LoVo (cell line): Measurements from ENCODE around the gene ENTHD1.

Experiments used
- DNase-seq: peaks from one replicate; pipeline ENCODE4 v3.0.0-alpha.2; 2016; ENCODE audit warnings: low spot score

ENTHD1 gene, protein sequence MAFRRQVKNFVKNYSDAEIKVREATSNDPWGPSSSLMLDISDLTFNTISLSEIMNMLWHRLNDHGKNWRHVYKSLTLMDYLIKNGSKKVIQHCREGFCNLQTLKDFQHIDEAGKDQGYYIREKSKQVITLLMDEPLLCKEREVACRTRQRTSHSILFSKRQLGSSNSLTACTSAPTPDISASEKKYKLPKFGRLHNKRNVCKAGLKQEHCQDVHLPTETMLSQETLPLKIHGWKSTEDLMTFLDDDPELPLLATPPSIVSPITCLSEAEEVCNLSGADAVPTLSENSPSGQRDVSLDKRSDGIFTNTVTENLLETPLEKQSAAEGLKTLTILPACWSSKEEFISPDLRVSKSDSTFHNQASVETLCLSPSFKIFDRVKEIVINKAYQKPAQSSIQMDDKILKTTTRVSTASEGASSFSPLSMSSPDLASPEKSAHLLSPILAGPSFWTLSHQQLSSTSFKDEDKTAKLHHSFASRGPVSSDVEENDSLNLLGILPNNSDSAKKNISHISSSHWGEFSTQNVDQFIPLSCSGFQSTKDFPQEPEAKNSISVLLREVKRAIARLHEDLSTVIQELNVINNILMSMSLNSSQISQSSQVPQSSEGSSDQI

GRCh38 chr22:39893526-39893925 lies at the start of gene ENTHD1:
Gene ENTHD1 (minus strand): TSS chr22:39893760. CDS start chr22:39887748, 6,012 bp downstream.
- DNase-seq = no peak

DNA sequence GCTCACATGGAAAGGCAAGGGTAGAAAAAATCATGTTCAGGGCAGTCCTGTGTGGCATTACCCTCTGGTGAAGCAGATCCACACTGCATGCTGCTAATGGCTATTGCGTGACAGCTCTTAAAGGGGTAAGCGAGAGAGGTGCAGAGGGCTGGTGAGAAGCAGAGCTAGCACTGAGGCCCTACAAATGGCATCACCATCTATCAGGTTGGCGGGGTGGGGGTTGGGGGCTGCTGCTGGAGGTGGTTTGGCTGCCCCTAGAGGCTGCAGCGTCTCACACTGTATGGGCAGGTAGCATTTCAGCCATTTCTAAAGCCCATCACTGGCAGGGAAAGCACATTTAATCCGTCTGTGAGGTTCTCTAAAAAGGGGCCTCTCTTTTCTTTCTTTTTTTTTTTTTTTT lies 49.8 kb upstream of the ENTHD1 start:
- DNase-seq = no peak

DNA sequence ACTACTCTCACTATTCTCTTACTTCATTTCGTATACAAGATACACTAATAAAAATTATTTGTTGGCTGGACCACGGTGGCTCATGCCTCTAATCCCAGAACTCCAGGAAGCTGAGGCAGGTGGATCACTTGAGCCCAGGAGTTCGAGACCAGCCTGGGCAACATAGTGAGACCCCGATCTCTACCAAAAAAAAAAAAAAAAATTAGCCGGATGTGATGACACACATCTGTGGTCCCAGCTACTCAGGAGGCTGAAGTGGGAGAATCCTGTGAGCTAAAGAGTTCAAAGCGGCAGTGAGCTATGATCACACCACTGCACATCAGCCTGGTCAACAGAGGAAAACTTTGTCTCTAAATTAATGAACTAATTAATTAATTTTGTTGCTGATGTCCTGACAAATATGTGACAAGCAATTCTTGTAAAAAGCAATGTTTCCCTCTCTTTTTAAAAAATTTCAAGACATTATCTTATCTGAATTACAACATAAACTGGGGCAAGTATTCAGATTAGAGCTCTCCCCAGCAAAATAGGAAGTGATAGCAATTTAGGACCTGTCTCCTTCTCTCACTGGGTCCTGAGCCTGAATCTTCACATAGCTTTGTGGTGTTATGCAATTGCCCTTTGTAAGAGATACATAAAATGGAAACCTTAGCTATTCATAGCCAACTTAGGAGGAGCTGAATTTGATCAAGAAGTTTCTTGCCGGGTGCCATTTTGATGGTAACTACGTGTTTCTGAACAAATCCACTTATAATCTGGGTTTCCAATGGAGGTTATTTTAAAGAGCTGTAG lies 49.1 kb upstream of the ENTHD1 start:
- DNase-seq = no peak

DNA sequence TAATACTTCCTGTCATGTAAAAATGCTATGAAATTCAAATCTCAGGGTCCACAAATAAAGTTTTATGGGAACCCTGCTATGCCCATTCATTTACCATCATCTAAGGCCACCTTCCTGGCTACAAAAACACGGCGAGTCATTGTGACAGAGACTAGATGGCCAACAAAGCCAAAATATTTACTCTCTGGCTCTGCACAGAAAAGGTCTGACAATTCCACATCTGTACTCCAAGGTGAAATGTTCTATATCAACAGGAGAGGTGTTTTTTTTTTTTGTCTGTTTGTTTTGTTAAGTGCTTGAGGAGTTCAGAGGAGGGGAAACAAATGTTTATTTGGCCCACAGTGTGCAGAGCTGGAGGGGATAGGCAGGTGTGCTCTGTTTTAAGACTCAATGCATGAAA lies 48.0 kb upstream of the ENTHD1 start:
- no peak for DNase-seq

- no peak for DNase-seq
These were observed 47.3 kb upstream of the ENTHD1 start for GRCh38 chr22:39940757-39941305.

- DNase-seq = no peak
These were observed 46.3 kb upstream of the ENTHD1 start for GRCh38 chr22:39939830-39940229.

DNA sequence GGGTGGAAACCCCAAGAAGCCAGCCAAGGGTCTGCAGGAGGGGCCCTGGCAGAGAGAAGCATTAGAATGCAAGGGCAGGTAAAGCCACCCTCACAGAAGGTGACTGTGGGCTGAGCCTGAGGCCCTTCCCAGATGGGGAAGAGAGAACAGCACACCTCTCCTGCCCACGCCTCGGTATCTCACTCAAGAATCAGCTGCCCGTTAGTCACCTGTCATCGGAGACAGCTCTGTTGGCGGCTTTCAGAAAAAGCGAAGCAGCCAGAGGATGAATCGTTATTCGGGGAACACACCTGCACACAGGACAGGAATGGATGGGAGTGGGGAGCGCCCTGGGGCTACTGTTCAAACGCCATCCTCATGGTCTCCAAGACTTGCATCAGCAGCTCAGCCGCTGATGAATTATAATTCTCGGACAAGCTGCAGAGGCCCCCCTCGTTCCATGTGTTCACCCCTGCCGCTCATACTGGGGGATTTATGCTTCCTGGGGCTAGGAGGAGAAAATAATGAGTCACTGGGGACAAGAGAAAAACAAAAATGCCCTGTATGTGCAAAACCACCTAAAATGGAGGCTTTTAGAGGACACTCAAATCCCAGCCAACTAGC lies 45.0 kb upstream of the ENTHD1 start:
- DNase-seq = no peak

DNA sequence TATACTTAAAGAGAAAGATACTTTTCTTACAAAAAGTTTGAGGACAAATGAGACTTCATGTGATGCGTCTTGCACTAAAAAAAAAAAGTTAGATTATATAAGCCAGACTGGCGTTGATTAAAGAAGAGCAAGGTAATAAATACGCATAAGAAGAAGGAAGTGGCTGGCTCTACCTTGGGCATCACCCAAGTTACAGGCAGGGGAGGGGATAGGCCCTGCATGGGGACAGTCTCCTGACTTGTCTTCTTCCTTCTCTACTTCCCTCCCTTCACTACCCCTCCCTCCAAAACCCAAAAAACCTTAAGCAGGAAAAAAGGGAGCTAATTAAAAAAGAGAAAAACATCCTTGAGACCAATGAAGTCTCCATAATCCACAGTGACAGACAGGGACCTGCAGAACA lies 44.3 kb upstream of the ENTHD1 start:
- DNase-seq = no peak

DNA sequence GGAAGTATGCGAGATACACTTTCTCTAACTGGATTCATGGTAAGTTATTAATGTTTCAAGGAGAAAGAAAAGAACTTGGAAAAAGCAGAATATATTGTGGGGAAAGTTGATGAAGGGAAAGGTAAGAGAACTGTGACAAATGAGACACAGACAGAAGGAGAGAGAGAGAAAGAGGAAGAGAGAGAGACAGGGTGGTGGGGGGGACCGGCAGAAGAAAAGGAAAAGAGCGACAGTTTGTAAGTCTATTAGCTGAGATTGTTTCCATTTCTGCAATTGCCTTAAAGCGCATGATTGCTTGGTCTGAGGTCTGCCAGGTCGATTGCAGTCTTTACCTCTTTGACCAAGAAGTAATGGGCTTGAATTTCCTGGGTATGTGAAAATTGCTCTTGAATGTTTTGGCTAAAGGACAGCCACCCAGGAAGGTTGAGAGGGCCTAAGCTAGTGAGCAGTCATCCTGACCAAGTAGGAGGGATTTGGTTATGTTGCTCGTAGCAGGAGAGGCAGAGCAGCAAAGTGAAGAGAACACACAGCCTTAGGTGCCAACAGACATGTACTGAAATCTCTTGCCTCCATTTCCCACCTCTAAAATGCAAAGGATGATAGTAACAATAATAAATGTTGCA lies 43.1 kb upstream of the ENTHD1 start:
- DNase-seq = no peak

GRCh38 chr22:39935612-39936011 lies 42.1 kb upstream of the ENTHD1 start:
- DNase-seq = no peak

DNA sequence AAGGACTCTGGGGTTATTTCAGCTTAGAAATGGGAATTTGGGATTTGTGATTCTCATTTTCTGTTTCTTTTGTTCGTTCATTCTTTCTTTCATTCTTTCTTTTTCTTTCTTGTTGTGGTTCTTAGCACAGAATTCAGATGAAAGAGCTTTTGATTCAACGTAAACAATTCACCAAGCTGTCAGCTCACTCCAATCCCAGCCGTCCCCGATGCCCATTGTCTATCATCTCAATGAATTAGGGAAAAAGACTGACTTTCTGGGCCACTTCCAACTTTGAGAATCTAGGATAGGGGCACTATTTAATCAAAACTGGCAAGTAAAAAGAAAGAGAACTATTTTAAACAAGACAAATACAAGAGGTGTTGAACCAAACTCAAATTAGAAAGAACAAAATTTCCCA lies 41.6 kb upstream of the ENTHD1 start:
- no peak for DNase-seq

GRCh38 chr22:39933741-39934140 lies 40.2 kb upstream of the ENTHD1 start:
- no peak for DNase-seq

DNA sequence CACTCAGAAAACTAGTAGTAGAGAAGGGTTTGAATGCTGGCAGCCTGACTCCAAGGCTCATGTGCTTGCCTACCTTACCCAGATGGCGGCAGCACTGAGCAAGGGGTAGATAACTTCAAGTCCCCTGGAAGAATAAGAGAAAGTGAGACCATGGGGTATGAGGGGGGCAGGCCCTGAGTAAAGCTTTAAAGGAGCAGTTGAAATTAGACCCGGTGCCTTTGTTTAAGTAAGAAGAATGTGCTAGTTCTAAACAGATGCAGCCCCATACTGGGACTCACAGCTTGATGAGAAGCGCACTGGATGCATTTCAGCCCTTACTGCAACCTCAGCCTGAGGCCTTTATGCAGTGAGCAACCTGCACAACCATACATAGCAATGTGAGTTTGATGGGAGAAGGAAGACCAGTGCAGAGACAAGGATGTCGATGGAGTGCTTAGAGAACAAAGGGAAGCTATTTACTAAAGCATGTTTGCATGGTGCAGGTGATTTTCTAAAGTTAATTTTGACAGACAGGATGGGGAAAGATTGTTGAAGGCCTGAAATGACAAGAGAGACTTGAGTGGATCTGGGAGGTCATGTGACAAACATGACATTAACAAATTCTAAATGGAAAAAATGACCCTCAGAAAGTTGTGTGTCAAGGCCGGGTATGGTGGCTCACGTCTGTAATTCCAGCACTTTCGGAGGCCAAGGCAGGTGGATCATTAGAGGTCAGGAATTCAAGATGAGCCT lies 39.5 kb upstream of the ENTHD1 start:
- DNase-seq = no peak

DNA sequence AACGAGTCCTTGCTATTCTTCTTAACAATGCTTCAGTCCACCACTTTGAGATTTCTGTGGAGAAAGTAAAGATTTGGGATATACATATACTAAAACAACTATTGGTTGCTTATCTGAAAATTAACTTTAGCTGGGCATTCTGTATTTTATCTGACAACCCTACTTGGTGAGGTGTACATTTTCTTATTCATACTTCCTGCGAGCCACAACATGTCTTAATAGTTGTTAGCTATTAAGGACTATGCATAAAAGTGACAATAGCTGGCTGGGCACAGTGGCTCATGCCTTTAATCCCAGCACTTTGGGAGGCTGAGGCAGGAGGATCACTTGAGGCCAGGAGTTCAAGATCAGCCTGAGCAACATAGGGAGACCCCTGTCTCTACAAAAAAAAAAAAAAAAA lies 38.6 kb upstream of the ENTHD1 start:
- DNase-seq = no peak

- no peak for DNase-seq
These were observed 37.7 kb upstream of the ENTHD1 start for GRCh38 chr22:39931251-39931650.

- no peak for DNase-seq
These were observed 35.3 kb upstream of the ENTHD1 start for GRCh38 chr22:39928536-39929520.

- DNase-seq = no peak
These were observed 34.0 kb upstream of the ENTHD1 start for GRCh38 chr22:39927544-39927943.

DNA sequence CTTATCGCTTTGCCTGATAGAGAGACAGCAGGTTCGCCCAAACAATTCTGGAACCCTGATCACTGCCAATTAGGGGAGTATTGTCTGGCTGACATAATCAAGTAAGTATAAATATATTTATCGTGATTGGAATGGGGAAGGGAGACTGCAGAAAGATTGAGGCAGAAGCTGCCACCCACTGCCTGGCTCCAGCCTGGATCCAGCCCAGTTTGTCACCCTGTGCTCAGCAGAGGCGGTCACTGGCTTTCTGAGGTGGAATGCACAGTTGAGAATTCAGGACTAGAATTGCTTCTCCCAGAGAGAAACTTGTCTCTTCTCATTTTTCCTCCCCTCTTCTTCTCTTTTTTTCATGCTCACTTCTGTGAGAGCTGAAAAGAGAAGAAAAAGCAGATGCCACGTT lies 33.2 kb upstream of the ENTHD1 start:
- DNase-seq = no peak

GRCh38 chr22:39925909-39926679 lies 32.5 kb upstream of the ENTHD1 start:
- DNase-seq = no peak
